OCI-LY7 (cell line): ENCODE results near the gene ESPNL.

Experiments used
- EZH2phosphoT487 ChIP-seq: fragments of 200-600 bp; sonication (generic); IDR thresholded peaks from 2 replicates; pipeline ENCODE4 v1.6.1; 2018; ENCODE audit warnings: low read depth, borderline replicate concordance, mild to moderate bottlenecking, mixed run types, antibody characterized with exemption, low read length, moderate library complexity, mixed read lengths
- TF ChIP-seq, protein P1 (sequence below): fragments of 200-600 bp; sonication (generic); conservative IDR thresholded peaks from 2 replicates; pipeline ENCODE4 v1.5.1; 2014; ENCODE audit warnings: mild to moderate bottlenecking, antibody characterized with exemption, low read length, moderate library complexity, mixed read lengths

DNA sequence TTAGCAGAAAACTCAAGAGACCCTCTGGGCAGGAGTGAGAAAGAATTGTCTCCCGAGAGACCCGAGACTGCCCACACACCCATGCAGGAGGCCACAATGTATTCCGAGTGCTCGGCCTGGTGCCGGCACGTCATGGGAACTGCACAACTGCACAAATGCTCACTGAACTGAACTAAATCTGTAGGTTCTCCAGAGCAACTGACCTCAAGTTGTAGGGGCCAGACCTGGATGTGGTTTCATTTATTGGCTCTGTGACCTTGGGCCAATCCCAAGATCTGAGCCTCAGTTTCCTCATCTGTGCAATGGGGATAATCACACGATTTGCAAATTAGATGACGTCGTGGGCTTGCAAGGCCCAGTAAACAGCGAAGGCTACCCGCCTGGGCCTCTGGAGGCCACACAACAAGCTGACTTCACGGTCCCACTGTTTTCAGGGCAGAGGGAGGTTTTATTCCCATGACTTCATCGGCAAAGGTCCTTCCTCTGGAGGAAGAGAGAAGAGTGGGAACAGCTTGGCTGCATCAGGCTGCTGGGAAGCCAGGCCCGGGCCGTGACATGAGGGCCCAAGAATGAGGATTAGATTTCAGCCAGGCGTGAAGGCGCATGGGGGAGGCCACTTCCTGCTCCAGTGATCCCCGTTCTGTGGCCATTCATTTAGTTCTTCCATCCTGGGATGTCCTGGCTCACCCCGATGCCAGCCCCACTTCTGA, 55.1 kb downstream of the ESPNL start:
- TF ChIP-seq EZH2phosphoT487, result no peak
- TF ChIP-seq, protein P1, sequence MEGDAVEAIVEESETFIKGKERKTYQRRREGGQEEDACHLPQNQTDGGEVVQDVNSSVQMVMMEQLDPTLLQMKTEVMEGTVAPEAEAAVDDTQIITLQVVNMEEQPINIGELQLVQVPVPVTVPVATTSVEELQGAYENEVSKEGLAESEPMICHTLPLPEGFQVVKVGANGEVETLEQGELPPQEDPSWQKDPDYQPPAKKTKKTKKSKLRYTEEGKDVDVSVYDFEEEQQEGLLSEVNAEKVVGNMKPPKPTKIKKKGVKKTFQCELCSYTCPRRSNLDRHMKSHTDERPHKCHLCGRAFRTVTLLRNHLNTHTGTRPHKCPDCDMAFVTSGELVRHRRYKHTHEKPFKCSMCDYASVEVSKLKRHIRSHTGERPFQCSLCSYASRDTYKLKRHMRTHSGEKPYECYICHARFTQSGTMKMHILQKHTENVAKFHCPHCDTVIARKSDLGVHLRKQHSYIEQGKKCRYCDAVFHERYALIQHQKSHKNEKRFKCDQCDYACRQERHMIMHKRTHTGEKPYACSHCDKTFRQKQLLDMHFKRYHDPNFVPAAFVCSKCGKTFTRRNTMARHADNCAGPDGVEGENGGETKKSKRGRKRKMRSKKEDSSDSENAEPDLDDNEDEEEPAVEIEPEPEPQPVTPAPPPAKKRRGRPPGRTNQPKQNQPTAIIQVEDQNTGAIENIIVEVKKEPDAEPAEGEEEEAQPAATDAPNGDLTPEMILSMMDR, result no peak
